Subcutaneous adipose tissue (tissue), 4 donors: ENCODE measurements around the gene DHRS11. TPM values are rescaled to one million over a fixed set of nuclear protein-coding genes. Genes with fewer than 3 reads are reported as not detected.

Source experiments
- total RNA-seq, 4 donors: library from RNA; depleted of rRNA; stranded (reverse); fragments of >200 nt; gene quantifications; one replicate each; pipeline ENCODE4 v1.1.0, GENCODE V29; 2016
- TF ChIP-seq, protein P1 (sequence below): fragments of 450-650 bp; IDR thresholded peaks from one replicate; pipeline ENCODE4 v1.5.1; 2016; ENCODE audit warnings: low read depth, mild to moderate bottlenecking, control low read depth, antibody characterized with exemption, moderate library complexity

The DHRS11 gene
- total RNA-seq, 4 donors from 2014 or later: 5.3 to 12.1 (median 7.9) TPM

DNA sequence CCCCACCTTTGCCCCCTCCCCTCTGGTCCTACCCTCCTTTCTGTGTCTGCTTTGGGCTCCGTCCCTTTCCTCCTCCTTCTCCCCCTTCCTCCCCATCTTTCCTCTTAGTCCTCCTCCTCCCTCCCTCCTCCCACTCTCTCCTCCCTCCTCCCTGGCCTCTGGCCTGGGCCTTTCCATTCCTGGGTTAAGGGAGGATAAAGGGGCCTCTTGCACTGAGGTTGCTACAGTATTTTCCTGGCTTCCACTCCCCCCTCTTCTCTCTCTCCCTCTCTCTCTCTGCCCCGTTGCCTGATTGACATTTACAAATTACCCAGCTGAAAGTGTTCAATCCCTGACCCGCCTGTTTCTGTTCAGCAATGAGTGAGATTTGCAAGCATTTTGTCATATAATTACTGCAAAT is 53.7 kb downstream of the DHRS11 start:
- TF ChIP-seq, protein P1, sequence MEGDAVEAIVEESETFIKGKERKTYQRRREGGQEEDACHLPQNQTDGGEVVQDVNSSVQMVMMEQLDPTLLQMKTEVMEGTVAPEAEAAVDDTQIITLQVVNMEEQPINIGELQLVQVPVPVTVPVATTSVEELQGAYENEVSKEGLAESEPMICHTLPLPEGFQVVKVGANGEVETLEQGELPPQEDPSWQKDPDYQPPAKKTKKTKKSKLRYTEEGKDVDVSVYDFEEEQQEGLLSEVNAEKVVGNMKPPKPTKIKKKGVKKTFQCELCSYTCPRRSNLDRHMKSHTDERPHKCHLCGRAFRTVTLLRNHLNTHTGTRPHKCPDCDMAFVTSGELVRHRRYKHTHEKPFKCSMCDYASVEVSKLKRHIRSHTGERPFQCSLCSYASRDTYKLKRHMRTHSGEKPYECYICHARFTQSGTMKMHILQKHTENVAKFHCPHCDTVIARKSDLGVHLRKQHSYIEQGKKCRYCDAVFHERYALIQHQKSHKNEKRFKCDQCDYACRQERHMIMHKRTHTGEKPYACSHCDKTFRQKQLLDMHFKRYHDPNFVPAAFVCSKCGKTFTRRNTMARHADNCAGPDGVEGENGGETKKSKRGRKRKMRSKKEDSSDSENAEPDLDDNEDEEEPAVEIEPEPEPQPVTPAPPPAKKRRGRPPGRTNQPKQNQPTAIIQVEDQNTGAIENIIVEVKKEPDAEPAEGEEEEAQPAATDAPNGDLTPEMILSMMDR: no peak

DNA sequence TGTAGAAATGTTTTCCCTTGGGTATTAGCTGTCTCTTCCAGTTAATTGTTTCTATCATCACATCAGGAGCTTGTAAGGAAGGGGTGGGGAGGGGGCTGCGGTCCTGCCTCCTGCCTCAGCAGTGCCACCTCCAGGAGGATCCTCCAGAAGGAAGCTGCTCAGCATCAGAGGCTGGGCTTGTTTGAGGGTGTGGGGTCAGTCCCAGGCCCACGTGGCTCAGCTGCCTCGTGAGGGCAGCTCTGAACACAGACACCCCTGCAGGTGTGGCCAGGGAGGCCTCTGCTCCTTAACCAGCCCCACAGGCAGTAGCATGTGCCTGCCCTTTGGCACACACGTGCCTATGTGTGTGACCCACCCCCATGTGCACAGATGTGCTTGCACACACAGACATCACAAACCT is 56.0 kb downstream of the DHRS11 start:
- TF ChIP-seq, protein P1: no peak

DNA sequence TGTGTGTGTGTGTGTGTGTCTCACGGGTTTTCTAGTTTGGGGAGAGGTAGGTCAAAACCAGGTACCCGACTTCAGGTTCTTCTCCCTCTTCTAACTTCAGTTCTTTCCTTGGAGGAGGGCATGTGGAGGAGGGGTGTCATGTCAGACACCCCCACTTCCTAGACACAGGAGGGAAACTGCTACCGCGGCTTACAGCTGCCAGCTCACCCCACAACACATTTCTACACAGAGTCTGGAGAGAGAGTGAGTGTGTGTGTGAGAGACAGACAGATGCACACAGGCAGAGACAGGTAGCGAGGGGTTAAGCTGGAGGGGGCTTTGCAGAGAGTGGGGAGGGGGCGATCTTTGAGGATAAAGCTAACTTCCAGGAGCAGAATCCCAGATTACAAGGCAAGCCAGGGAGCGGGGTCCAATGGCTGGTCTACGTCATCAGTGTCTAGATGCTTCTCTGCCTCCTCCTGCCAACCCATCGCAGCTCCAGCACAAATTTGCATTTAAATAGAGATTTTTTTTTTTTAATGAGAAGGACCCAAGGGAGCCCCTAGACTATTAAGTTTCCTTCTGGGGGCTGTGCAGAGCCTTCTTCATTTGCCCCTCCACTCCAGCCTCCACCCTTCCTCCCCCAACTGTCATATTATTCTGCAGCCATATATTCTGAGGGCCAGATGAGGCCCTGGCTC is 58.6 kb downstream of the DHRS11 start:
- TF ChIP-seq, protein P1: no peak

Other genes starting within 250 kb of the DHRS11 start
- gene TBC1D3H, start 203.4 kb upstream of the DHRS11 start, total RNA-seq: not detected
- gene ZNHIT3, start 105.2 kb upstream of the DHRS11 start, total RNA-seq: 10 to 100 TPM; 24.5 to 43.7 (median 32.8) TPM
- gene MYO19, start 57.0 kb upstream of the DHRS11 start, total RNA-seq: 10 to 100 TPM; 33.3 to 76.1 (median 48.1) TPM
- 10 to 100 TPM in 1 of 4 donors, 1 to 10 TPM in 3; 1.7 to 10.1 (median 3.3) TPM for gene PIGW, start 56.9 kb upstream of the DHRS11 start, total RNA-seq
- 10 to 100 TPM; 64.1 to 96.5 (median 91.7) TPM for gene GGNBP2, start 47.0 kb upstream of the DHRS11 start, total RNA-seq
- gene MRM1, start 9.7 kb downstream of the DHRS11 start, total RNA-seq: 1 to 10 TPM; 3.4 to 9.6 (median 5.4) TPM